NCI-H2081 (cell line): Measurements from ENCODE around the gene RSPRY1.
A peak's percentile ranks its signal among the peaks of the same experiment; 100 is the strongest.
"Not testable (repeated sequence)": the region's sequence is repeated elsewhere in the genome, so short reads cannot be mapped to it uniquely, and the experiment has no call there.

Experiments used
- DNase-seq, 2 experiments: peaks; one replicate each; lab custom pipeline; 2025; lab: John Stamatoyannopoulos, UW

RSPRY1 gene

DNA sequence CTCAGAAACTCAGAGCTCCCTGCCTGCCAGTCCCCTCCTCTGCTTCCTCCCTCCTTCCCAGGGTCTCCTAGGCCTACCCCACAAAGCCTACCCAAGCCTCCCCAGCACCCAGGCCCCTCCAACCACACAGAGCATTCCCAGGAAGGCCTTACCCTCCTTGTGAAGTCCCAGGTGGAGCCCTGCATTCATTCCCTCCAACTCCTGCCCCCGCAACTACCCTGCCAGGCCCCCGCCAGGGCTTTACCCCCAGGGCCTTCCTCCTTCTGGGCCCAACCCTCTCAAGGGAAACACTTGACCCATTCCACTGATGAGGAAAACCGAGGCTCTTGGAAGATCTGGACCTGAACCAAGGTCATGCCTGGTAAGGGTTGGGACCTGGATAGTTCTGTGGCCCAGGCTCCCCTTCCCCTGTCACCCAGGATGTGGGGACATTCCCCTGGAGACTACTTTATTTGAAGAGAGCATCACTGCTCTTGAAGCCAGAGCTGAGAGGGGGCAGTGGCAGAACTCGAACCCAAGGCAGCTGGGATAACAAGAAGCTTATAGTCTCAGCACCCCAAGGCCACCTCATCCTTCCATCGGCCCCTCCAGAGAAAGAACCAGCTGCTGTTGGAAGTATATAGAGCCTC is 85.9 kb downstream of the RSPRY1 start:
- no peak for DNase-seq

DNA sequence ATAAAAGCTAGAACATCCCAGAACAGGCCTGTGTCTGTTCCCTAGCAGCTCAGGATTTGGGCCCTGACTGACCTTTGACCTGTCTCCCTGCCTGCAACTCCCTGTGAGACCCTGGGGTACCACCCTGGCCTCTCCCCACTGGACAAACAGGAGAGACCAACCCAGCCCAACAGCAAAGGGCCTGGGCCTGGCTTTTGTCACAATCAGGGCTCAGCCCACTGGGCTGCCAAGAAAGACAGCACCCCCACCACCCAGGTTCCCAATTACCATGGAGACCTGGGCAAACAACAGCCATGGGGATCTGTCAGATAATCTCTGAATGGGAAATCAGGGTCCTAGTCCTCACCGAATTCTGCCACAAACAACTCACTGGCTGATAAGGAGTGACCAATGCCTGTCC is 87.2 kb downstream of the RSPRY1 start:
- no peak for DNase-seq

DNA sequence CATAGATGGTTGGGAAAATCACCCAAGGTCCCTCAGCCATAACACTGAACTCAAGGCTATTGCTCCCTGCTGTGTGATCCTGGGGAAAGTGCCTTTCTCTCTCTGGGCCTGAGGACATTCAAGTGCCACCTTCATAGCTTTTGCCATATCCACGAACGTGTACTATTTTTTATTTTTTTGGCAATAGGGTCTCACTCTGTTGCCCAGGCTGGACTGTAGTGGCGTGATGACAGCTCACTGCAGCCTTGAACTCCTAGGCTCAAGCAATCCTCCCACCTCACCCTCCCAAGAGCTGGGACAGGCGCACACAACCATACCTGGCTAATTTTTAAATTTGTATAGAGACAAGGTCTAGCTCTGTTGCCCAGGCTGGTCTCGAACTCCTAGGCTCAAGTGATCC is 87.7 kb downstream of the RSPRY1 start:
- DNase-seq, result no peak

DNA sequence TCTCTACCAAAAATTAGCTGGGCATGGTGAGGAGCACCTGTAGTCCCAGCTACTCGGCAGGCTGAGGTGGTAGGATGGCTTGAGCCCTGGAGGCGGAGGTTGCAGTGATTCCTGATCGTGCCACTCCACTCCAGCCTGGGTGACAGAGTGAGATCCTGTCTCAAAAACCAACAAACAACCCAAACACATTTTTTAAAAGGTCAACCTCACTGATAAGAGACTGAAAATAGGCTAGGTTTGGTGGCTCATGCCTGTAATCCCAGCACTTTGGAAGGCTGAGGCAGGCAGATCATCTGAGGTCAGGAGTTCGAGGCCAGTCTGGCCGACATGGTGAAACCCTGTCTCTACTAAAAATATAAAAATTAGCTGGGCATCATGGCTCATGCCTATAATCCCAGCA is 89.8 kb downstream of the RSPRY1 start:
- DNase-seq, result not testable (repeated sequence)

DNA sequence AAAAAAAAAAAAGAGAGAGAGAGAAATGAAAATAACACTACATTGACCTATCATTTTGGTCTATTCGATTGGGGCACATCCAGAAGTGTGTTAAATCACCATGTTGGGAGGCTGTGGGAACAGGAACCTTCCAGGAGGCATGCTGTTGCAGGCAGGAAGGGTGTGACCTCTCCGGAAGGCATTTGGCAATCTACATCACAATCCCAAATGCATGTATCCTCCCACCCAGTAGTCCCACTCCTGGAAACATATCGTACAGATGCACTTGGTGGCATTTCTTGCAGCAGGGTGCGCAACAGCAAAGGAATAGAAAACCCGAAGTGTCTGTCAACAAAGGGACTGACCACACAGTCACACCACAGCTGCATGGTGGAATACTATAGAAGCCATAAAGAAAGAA is 90.5 kb downstream of the RSPRY1 start:
- DNase-seq, result no peak

DNA sequence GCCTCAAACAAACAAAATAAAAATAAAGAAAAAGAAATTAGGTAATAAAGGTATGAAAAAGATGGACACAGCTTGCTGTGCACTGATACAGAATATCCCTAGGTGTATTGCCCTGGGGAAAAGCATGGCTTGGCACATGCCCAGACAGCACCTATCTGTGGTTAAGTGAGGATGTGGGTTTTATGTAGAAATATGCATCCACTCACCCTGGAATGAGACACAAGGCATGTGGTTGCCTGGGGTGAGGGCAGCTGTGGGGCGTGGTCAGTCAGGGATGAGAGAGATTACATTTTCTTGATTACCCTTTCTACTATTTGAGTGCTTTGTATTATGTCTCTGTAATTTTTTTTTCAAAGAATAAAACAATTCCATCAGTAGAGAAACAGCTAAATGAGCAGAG is 91.5 kb downstream of the RSPRY1 start:
- DNase-seq, result no peak

DNA sequence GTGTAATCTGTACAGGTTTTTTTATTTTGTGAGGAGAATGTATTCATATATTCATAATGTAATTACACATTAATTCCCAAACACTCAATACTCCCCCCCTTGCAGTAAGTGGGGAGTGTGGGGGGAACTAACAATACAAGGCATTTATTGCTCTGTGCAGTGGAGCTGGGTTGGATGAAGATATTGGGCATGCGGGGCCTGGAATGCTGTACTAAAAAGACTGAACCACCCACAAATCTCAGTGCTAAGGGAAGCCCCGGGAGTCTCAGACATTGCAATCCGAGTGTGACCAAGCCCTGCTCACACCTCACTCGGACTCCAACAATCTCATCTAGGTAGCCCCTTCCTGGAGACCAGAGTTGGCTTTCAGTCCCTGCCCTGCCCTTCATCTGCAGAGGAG is 92.4 kb downstream of the RSPRY1 start:
- DNase-seq, result no peak

DNA sequence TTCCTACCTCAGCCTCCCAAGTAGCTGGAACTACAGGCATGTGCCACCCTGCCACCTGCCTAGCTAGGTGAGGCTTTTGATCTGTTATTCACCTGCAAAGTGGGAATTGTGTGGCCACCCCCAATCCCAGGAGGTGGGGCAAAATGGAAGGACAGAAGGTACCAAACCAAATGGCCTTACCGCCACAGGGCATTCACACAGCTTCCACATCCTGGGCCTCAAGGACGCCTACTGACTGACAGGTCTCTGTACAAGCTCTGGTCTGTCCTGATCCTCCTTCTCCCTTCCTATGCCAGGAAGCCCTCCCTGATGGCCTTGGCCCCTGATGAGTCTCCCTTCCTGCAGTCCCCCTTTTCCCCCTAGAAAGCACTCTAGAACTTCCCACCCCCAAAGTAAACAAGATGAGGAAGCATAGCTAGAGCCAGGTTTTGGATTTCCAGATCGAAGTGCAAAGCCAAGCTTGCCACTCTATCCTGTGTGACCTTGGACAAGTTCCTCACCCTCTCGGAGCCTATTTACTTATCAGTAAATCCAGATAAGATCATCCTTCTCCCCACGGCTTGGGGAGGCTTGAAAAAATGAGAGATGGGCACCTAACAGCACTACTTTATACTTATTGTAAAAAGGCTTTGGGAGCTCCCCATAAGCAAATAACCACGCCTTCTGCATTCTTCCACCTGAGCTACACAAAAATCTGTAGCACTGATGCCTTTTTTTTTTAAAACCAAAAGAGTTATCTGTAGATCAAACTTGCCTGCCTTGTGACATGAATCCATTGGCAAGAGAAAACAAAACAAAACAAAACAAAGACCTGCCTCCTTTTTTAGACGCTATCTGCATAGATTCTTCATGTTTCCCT is 93.9 kb downstream of the RSPRY1 start:
- DNase-seq, result no peak

DNA sequence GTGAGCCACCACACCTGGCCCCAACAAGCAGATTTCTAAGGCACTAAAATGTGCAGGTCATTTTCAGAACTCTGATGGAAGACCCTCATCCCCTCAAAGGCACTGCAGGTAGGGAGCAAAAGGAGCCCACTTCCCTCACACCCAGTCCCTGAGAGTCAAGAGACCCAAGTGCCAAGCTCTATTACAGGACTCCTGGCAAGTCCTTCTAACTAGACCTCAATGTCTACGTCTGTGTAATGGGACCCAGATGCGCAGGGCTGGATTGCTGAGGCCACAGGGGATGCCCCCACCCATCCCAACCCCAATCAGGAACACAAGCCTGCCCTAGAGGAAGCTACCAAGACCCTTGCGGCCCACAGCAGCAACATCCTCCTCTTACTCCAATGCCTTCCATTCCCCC is 95.7 kb downstream of the RSPRY1 start:
- no peak for DNase-seq

DNA sequence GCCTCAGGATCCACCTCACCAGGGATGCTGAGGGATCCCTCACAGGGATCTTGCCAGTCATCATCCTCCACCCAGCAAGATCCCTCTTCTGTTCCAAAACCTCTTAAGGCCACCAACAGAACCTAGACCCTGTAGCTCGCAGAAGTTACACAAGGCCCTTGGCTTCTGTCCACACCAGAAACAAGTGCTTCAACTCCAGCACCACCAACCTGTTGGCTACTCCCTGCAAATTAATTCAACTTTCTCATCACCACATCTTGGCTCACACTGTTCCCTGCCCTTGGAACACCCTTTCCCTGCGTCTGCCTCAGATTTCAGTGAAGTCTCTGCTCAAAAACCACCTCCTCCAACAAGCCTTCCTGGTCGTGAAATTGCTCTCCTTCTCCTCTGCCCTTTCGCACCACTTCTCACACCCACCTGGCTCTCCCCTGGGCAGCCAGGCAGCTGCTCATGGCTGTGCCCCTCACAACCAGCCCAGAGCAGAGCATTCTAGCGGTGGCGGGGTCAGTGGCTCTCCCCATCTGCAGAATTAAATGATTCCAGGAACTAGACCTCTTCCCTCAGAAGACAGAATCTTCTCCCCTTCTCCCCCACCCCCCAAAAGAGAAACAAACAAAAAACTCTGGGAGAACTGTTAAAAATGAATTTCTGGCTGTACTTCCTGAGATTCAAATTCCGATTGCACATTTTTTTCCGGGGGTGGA is 96.5 kb downstream of the RSPRY1 start:
- DNase-seq, result no peak

DNA sequence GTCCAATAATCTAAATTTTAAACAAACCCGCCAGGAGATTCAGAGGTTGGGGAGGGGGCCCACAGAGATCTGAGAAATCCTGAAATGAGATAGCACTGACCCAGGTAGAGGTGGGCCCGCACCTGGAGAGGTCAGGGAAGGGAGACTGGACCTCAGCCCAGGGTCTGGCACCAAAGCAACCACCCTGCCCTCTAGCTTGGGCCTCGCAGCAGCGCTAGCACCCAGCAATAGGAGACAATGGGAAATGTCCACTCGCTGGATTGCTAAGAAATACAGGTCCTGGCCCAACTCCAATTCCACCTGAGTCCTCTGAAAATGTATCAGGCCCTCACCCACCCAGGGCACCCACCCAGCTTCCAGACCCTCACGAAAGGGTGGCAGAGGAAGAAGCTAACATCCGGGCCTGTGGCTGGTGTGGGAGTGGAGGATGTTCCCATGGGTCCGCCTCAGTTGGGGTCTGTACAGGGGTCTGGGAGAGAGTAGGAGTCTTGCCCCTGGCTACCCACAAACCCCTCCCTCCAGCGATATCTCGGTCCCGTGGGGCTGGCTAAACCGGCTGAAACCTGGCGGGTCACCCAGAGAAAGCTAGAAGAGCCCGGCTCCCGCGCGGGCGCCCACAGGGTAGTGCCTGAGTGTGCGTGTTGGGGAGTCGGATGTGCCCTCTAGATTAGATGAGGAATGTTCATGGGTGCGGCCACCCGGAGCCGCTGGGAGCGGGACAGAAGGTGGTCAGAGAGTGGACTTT is 97.3 kb downstream of the RSPRY1 start:
- DNase-seq, result no peak

DNA sequence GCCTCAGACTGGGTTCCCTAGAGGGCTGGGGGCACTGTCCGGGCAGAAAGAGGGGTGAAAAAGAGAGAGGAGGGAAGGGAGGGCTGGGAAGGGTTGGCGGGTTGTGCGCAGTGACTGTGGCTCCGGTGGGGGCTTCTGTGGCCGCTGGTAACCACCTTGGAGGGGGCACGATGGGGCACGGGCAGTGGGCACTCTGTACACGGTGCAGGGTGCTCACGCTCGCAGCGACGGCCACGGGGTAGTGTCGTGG is 97.8 kb downstream of the RSPRY1 start:
- DNase-seq, result no peak

DNA sequence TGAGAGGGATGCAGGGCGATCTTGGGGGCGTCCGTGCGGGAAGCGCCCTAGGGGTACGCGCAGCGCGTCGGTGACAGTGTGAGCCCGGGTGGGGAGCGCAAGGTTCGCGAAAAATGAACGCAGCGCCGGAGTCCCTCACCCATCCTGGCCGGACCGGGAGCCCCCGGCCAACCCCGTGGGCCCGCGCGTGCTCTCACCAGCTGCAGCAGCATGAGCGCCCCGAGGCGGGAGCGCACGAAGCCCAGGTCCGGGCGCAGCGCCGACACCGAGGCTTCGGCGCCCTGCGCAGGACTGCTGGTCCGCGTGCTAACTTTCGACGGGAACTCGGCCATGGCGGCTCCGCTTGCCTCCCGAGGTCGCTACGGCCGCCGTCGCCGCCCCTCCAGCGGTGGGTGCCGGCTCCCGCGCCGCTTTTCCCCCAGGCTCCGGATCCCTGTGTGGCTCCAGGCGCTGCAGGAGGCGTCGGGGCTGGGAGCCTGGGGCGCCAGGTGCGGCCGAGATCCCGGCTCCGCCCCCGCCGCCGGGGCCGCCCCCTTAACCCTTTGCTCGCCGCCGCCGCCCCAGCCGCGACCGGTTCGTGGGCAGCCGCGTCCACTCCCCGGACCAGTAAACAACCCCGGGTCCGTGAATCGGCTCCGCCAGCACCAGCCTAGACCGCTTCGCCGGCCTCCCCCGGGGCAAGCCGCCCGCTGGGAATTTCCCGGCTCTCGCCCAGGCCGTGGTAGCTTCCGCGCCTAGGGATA is 98.3 kb downstream of the RSPRY1 start, which contains the start of gene PLLP:
PLLP (minus strand) TSS at position 464 of the 743 bp plus-strand sequence; CDS start at position 332, 132 bp downstream.
- DNase-seq, result peak; percentile 32 to 53

DNA sequence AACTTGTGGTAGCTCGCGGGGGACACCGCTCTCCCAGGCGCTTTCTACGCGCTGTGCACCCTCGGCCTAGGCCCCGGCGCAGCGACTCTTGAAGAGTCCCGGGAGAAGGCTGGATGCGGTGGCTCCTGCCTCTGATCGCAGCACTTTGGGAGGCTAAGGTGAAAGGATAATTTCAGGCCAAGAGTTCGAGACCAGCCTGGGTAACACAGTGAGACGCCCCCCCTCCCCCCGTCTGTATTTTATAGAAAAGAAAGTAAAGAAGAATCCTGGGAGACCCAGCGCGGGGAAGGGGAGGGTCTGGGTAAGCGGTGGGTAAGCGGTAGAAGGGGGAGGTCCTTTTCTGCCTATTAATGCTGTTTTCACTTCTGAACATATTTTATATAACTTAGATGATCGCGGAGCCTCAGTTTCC is 98.8 kb downstream of the RSPRY1 start:
- DNase-seq, result no peak

DNA sequence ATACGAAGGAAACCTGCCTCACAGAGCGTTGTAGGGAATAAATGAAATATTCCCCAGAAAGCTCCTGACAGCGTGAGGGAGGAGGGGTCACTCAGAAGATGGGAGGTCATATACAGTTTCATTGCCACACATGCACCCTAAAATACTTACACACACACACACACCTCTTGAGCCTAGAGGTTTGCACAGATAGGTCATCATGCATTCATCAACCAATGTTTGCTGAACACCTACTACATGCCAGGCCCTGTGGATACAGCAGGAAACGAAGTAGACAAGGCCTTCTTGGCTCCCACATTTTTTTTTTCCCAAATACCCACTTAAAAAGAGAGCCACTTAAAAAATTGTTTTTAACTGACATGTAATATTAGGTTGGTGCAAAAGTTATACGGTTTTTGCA is 99.2 kb downstream of the RSPRY1 start:
- no peak for DNase-seq

DNA sequence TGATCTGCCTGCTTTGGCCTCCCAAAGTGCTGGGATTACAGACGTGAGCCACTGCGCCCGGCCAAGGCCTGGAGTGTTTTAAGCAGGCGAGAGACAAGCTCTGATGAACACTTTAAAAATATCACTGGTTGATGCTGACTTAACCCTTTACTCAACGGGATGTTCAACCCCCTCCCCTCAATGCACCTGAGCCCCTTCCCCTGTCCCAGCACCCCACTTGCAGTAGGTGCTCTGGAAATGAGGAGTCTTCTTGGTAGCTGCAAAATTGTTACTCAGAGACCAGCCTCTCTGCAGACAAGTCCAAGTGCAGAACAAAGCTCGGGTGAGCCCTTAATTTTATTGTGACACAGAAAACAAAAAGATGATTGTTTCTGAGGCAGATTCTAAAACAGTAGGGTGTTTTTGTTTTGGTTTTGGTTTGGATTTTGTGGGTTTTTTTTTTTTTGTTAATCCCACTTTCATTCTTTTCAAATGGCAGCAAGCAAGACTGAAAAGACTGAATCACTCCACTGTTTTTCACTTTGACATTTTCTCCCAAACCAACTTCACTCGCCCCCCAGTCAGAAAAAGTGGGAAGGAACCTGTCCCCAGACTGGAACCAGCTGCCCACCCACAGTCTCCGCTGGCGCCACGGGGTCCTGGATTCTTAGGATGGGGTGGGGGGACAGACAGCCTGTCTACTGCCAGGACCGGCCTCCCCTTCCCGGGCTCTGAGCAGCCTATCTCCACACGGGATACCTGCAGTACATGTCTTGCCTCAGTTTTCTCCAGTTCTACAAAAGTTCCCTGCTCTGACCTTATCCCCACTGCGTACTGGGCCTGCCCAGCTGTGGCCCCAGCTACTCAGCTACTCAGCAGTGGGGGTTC is 103.5 kb downstream of the RSPRY1 start:
- DNase-seq, result no peak
